Vagina (tissue), 2 donors: ENCODE measurements around the gene SYNE1.

ENCODE experiments used
- POLR2A ChIP-seq, 2 donors: fragments of 450-650 bp; IDR thresholded peaks; one replicate each; pipeline ENCODE4 v1.6.1; 2017; ENCODE audit warnings: antibody characterized with exemption in 2 of 2, mild to moderate bottlenecking in 2 of 2, moderate library complexity in 2 of 2
- TF ChIP-seq, protein P1 (sequence below), 3 experiments: fragments of 450-650 bp in 2 of 3; fragments of 200-600 bp in 1 of 3; sonication (generic) in 1 of 3; IDR thresholded peaks; one replicate each; pipeline ENCODE4 v1.5.1; 2017 to 2019; ENCODE audit warnings: antibody characterized with exemption in 3 of 3, mild to moderate bottlenecking in 2 of 3, moderate library complexity in 2 of 3

DNA sequence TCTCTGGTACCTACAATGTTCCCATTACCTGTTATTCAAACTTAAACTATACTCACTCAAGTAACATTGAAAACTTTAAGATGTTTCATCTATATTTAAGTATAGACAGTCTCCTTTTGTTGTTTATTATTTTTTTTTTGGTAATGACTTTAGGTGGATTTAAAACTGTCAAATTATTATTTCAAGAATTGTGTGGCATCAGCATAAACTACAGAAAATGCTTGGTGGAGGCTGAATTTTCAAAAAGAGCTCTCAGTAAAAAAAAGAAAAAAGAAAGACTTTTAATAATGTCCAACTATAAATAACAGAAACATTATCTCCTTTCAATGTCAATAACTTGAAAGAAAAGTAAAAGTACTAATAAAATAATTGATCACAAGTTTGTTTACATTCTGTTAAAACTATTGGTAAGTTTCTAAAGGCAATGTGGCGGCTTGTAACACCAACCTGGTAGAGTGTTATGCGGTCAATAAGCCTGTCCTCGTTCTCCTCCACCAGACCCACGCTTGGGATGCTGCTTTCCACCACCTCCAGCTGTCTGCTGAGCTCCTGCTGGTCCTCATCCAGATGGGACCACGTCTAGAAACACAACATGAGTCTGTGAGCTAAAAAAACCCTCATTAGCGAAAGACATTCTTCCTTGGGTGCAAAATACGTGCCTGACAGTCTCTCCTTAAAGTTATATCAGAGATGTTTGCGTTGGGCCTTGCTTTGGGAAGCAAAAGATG is 400.6 kb downstream of the SYNE1 start:
- TF ChIP-seq, protein P1, sequence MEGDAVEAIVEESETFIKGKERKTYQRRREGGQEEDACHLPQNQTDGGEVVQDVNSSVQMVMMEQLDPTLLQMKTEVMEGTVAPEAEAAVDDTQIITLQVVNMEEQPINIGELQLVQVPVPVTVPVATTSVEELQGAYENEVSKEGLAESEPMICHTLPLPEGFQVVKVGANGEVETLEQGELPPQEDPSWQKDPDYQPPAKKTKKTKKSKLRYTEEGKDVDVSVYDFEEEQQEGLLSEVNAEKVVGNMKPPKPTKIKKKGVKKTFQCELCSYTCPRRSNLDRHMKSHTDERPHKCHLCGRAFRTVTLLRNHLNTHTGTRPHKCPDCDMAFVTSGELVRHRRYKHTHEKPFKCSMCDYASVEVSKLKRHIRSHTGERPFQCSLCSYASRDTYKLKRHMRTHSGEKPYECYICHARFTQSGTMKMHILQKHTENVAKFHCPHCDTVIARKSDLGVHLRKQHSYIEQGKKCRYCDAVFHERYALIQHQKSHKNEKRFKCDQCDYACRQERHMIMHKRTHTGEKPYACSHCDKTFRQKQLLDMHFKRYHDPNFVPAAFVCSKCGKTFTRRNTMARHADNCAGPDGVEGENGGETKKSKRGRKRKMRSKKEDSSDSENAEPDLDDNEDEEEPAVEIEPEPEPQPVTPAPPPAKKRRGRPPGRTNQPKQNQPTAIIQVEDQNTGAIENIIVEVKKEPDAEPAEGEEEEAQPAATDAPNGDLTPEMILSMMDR (IDR thresholded peaks at IDR 0.05): no peak
- TF ChIP-seq POLR2A (IDR thresholded peaks at IDR 0.05): no peak
